Cardiac septum (tissue), 1 donor: ENCODE measurements around the gene ENOX1. TPM values are rescaled to one million over a fixed set of nuclear protein-coding genes. Genes with fewer than 3 reads are reported as not detected.

ENCODE experiments used
- DNase-seq: peaks from one replicate; pipeline ENCODE4 v3.0.0-alpha.2; 2020; ENCODE audit warnings: low spot score
- intact Hi-C: fragments of 100-400 bp; cut with DNase I; formaldehyde crosslinking; loops from one replicate; pipeline ENCODE4 v1.14.0; 2022
- total RNA-seq: library from RNA; stranded (reverse); fragmentation: NEBNext Ultra II Directional; extraction: Animal tissue kit (Norgen Biotek cat#: 25700); gene quantifications from one replicate; pipeline ENCODE4 v1.2.1, GENCODE V29; 2021
- donor health status: DM: no; HTN: no; CAD: no.

ENOX1 gene
- total RNA-seq, 1 donor from 2014 or later = 6.6 TPM

- intact Hi-C loops = loop anchor here (10.0 kb wide), 1 partner anchor 215 kb away; no protein-coding TSS in a partner anchor
- no peak for DNase-seq
These were observed 26.5 kb downstream of the ENOX1 start for GRCh38 chr13:43760257-43760656.

GRCh38 chr13:43758834-43759233 is 27.9 kb downstream of the ENOX1 start:
- DNase-seq = no peak
- intact Hi-C loops = no loop called here

DNA sequence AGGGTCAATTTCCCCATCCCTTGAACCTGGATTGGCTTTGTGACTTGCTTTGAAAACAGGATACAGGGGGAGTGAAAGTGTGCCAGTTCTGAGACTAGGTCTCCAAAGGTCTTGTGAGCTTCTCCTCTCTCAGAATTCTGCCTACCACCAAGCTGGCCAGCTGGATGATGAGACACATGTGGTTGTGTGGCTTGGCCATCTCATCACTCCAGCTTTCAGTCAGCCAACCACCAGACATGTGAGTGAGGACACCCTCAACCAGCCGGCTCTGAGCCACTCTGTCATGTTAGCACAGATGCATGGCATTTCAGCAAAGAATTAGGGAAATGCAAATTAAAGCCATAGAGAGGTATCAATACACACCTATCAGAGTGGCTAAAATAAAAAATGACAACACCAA is 29.5 kb downstream of the ENOX1 start:
- intact Hi-C loops = no loop called here
- no peak for DNase-seq

DNA sequence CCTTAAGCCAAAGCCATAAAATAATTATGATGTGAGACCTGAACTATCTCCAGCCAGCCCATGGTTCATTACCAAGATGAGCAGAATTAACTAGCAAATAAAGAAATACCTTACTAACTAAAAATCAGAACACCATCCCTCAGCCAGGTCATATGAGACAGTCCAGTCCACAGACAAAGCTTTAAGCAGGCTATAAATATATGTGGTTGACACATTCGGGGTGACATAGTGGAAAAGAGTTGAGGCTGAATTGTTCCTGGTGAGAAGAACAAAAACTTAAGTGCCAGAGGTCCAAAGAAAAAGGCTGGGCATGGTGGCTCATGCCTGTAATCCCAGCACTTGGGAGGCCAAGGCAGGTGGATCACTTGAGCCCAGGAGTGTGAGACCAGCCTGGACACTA is 30.9 kb downstream of the ENOX1 start:
- no peak for DNase-seq
- intact Hi-C loops = no loop called here

DNA sequence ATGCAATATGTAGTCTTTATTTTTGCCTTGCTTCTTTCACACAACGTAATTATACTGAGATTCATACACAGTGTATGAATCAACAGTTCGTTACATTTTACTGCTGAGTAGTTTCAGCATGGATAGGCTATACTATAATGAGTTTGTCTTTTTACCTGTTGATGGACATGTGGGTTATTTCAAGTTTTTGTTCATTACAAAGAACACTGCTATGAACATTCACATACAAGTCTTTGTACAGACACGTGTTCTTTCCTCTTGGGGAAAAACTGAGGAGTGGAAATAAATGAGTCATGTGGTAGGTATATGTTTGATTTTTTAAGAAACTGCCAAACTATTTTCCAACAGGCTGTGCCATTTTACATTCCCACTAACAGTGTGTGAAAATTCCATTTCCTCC is 35.1 kb downstream of the ENOX1 start:
- no peak for DNase-seq
- intact Hi-C loops = no loop called here

DNA sequence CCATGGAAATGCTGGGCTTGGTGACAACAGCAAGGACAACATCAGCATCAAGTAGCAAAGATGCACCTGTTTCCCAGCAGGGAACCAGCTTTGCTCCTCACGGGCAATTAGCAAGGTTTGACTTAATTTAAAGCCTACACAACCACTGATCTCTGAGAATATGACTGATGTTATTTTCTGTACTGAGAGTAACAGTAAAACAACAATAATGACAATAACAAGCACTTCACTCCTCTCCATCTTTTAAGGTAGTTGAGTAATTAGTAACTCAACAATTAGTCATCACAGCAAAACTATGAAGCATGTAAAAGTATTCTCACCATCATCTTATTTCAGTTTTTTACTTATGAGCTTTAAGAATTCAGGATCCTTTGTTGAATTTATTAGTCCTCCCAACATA is 37.3 kb downstream of the ENOX1 start:
- DNase-seq = no peak
- intact Hi-C loops = no loop called here

- intact Hi-C loops = no loop called here
- no peak for DNase-seq
These were observed 42.3 kb downstream of the ENOX1 start for GRCh38 chr13:43744261-43745031.

GRCh38 chr13:43742911-43743310 is 43.9 kb downstream of the ENOX1 start:
- no peak for DNase-seq
- intact Hi-C loops = no loop called here

DNA sequence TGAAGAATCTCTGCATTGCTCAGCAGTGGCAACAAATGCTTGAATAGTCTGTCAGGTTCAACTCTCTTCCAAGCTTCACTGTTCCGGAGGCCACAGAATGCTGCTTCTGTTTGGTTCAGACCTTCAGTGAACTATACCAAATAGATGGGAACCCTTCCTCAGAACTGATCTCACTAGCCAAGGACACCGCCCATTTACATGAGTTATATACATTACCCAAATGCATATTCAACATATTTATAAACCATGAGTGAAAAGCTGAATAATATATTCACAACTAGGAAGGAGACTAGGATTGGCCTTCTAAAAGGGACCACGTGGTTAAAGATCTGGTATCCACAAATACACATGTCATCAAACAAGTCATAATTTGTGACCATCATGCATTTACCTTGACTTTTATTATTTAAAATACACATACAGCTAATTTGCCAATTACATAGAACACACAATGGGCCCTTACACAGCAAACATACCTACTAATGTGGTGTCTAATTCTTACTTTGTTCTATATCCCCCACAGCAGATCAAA is 49.3 kb downstream of the ENOX1 start:
- DNase-seq = no peak
- intact Hi-C loops = no loop called here

DNA sequence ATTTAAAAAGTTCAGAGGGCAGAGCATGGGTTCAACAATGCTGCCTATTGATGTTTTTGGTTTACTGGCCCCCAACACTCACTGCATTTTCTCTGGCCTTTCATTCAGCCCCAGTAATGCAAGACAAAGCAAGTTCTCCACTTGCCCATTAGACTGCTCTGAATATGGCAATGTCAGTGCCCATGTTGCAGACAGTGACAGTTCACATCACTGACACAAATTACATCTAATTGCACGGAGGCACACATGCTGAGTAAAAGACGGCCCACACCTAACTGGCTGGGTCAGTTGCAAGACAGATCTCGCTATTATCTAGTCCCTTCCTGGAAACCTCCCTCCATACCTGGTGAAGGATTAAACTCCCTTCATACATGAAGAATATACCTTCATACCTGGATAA is 54.0 kb downstream of the ENOX1 start:
- DNase-seq = no peak
- intact Hi-C loops = no loop called here

DNA sequence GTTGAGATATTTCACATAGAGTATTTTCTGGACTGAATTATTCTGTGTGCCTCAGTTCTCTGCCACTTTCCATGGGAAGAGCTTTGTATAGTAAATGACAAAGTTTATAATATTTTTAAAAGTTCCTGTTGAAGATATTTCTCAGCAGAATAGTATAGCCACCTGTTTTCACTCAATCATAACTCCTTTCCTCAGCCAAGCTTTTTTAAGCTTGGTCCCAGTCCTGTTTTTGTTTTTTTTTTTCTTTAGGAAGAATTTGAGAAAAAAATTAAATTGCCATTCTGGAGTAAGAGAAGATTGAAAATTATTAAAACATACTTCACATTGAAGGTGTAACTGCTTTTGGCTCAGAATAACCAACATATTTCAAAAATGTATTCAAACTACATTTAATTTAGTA is 55.5 kb downstream of the ENOX1 start:
- intact Hi-C loops = no loop called here
- DNase-seq = no peak

DNA sequence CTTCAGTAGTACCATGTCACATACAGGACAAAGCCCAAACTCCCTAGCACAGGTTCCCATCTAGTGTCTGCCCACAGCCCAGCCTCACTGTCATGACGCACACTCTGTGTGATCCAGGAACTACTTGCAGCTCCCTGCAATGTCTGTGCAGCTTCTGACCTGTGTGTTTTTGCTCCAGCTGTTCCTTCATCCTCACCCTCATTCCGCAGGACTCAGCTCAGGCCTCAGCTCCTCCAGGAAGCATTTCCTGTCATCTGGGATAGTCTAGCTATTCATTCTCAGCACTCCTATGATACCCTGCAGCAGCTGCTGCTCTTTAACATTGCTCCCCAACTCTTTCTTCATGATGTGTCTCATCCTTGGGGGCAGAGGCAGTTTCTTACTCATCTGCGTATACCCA is 56.1 kb downstream of the ENOX1 start:
- no peak for DNase-seq
- intact Hi-C loops = no loop called here

DNA sequence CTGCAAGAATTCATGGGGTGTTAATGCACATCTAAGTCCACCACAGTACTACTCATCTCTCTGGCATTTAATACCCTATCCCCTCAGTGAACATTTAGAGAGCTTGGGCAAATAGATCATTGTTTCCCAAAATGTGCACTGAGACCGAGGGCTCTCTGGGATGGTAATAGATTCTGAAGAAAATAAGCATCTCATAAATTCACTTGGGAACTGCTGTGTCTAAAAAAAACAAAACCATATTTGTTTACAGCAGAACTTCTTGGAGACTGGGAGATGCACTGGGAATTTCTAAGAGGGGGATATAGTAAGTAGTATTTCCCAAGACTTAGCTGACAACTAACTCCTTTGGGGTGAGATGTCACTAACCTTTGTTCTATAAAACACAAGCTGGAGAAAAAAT is 58.4 kb downstream of the ENOX1 start:
- no peak for DNase-seq
- intact Hi-C loops = no loop called here

GRCh38 chr13:43727856-43728255 is 58.9 kb downstream of the ENOX1 start:
- DNase-seq = no peak
- intact Hi-C loops = no loop called here

- intact Hi-C loops = no loop called here
These were observed 61.3 kb downstream of the ENOX1 start for GRCh38 chr13:43725460-43725859.

DNA sequence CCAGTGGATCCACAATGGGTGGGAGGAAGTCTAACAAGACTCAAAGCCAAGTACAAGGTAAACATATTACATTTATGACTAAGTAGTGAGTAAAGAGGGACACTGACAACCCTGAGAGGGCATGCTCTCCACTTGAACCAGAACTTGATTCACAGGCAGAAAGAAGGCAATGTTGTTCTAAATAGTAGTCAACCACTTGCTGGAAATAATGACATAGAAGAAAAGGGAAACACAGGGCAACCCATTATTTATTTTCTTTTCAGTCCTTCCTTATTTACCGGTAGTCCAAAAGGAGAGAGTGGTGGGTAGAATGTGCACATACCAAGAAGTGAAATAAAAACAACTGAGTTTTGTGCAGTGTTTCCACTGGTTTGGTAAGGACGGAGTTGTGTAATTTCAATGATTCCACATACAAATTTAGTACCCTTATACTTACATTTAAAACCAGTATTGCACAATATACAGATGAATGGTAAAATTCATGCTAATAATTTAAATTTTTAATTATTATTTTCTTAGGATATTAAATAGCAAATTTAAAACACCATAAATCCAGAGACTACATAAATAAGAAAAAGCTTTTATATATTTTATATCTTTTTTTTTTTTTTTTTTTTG is 65.9 kb downstream of the ENOX1 start:
- DNase-seq = no peak
- intact Hi-C loops = no loop called here

More at GRCh38 chr13:43725460-43725859, 61.3 kb downstream of the ENOX1 start:
- DNase-seq = no peak

- DNase-seq = no peak
- intact Hi-C loops = no loop called here
These were observed 88.0 kb downstream of the ENOX1 start for GRCh38 chr13:43698758-43699157.

GRCh38 chr13:43698009-43698408 is 88.8 kb downstream of the ENOX1 start:
- intact Hi-C loops = no loop called here

GRCh38 chr13:43697323-43697722 is 89.4 kb downstream of the ENOX1 start:
- no peak for DNase-seq
- intact Hi-C loops = no loop called here

More at GRCh38 chr13:43698009-43698408, 88.8 kb downstream of the ENOX1 start:
- DNase-seq = no peak

DNA sequence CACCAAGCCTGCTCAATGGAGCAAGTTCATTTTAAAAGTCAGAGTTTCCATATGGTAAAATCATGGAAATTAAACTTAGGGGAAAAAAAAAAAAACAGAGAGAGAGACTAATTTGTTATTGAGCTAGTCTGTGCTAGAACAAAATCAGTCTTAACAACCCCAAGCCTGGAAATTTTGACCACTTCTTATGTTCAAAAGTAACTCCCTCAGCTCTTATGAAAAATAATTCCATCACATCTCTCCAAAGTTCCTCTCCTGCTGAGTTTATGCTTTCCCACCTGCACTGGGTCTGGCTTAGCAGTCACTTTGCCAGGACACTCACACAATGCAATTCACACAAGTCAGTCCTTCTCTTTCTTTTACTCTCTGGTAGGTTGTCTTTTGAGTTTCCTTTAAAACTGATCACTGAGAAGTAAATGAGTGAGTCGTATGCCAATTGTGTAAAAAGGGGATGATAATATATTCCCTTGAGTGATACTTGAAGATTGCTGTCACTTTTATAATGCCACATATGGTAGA is 92.6 kb downstream of the ENOX1 start:
- intact Hi-C loops = no loop called here

DNA sequence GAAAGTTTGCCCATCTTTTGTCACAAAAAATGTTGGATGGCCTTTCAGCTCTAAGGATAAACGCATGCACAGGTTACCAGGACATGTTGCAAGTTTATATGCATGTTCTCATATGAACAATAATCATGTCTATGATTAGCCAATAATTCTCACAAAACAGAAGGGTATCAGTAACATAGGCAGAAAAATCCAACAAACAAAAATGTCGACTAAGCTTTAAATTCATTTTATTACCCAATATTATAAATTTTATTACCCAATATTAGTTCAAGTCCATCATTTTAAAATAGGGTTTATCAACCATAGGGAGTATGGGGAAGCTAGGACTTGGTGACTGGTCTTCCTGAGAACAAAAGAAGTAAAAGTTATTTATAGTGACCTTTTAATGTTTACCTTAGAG is 93.1 kb downstream of the ENOX1 start:
- intact Hi-C loops = no loop called here
- no peak for DNase-seq

More for the DNA sequence above, 92.6 kb downstream of the ENOX1 start:
- no peak for DNase-seq
